ENCODE data around the gene PKN2. TPM values are rescaled to one million over a fixed set of nuclear protein-coding genes. Genes with fewer than 3 reads are reported as not detected.

The PKN2 gene
- total RNA-seq, 1 experiment from 2014 or later: 37.1 TPM

DNA sequence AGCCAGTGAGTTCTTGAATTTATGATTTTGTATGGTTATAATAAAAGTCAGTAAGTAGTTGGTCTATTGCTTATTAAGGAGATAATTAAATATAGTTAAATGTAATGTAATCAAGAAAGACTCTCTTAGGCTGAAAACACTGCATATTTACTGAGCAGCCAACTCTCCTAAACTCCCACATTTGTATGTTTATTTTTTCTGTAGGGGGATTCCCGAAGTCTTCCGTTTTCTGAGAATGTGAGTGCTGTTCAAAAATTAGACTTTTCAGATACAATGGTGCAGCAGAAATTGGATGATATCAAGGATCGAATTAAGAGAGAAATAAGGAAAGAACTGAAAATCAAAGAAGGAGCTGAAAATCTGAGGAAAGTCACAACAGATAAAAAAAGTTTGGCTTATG lies 56.7 kb downstream of the PKN2 start:
- Histone ChIP-seq H3K9me2 (replicated peaks; ENCODE audit: insufficient read depth, low read length) (no peaks in the 10 kb centered on the region), H3K79me2 (ENCODE audit: low read length) (peaks cover 85% of the 10 kb centered on the region), H3K4me1 (ENCODE audit: low read length) (peaks cover 8% of the 10 kb centered on the region; the same call in 1 of the 2 replicates), H2AFZ (ENCODE audit: low read length) (no peak overlapping the region), H3K4me3 (ENCODE audit: low read length) (no peak overlapping the region), H3K27ac (ENCODE audit: low read length) (no peak overlapping the region), H4K20me1 (ENCODE audit: insufficient read depth, low read depth, low read length) (no peaks in the 10 kb centered on the region), H3K9ac (ENCODE audit: low read length) (no peak overlapping the region), H3K9me3 (ENCODE audit: low read length) (peaks cover under 1% of the 10 kb centered on the region; the same call in 1 of the 2 replicates), H3K4me2 (ENCODE audit: low read depth, low read length, poor library complexity, severe bottlenecking) (no peak overlapping the region), H3K36me3 (ENCODE audit: insufficient read depth, low read length) (peaks cover 35% of the 10 kb centered on the region), H3K27me3 (ENCODE audit: low read length) (no peaks in the 10 kb centered on the region)
- DNase-seq: no peak

DNA sequence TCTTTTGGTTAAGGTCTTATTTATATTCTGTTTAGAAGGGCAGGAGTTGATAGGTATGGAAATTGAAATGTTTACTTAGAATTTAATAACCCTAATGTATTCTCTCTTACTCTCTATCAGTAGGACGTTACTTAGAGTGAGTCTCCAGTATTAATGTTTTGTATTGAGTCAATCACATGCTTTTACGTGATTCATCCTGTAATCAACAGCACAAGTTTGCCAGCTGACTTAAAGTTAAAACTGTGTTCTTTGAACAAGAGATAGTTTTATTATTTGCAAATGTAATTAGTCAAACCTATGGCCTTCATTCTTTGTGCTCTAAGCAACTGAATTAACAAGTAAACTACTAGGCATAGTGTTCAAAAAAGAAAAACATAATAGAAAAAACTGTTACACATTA lies 57.3 kb downstream of the PKN2 start:
- Histone ChIP-seq H3K27ac (ENCODE audit: low read length) (no peak overlapping the region), H3K9me2 (replicated peaks; ENCODE audit: insufficient read depth, low read length) (no peaks in the 10 kb centered on the region), H3K4me2 (ENCODE audit: low read depth, low read length, poor library complexity, severe bottlenecking) (no peak overlapping the region), H2AFZ (ENCODE audit: low read length) (no peak overlapping the region), H3K36me3 (ENCODE audit: insufficient read depth, low read length) (peaks cover 33% of the 10 kb centered on the region), H3K27me3 (ENCODE audit: low read length) (no peaks in the 10 kb centered on the region), H3K4me3 (ENCODE audit: low read length) (no peak overlapping the region), H3K4me1 (ENCODE audit: low read length) (peaks cover 8% of the 10 kb centered on the region; the same call in 1 of the 2 replicates), H3K9ac (ENCODE audit: low read length) (no peak overlapping the region), H3K79me2 (ENCODE audit: low read length) (peaks cover 83% of the 10 kb centered on the region), H4K20me1 (ENCODE audit: insufficient read depth, low read depth, low read length) (no peaks in the 10 kb centered on the region), H3K9me3 (ENCODE audit: low read length) (no peaks in the 10 kb centered on the region)
- DNase-seq: no peak

DNA sequence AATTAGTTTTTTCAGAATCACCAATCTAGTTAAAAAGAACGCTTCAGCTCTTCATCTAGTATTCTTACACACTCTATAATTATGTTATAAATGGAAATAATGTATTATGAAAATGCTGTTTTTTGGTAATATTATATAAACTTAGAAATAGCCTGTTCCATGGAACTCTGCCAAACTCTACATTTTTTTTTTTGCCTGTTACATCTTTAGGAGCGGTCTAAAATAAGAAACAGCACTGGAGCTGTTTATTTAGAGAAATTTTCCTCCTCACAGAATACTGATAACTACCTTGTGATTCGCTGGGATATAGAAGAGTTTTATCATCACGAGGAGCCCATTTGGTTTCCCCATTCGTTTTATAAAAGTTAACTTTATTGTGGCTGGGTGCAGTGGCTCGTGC lies 58.5 kb downstream of the PKN2 start:
- Histone ChIP-seq H3K9ac (ENCODE audit: low read length) (no peak overlapping the region), H3K27ac (ENCODE audit: low read length) (no peak overlapping the region), H3K9me3 (ENCODE audit: low read length) (no peaks in the 10 kb centered on the region), H3K9me2 (replicated peaks; ENCODE audit: insufficient read depth, low read length) (no peaks in the 10 kb centered on the region), H3K4me3 (ENCODE audit: low read length) (no peak overlapping the region), H3K79me2 (ENCODE audit: low read length) (peaks cover 79% of the 10 kb centered on the region), H2AFZ (ENCODE audit: low read length) (no peak overlapping the region), H3K4me2 (ENCODE audit: low read depth, low read length, poor library complexity, severe bottlenecking) (no peak overlapping the region), H4K20me1 (ENCODE audit: insufficient read depth, low read depth, low read length) (no peaks in the 10 kb centered on the region), H3K27me3 (ENCODE audit: low read length) (no peaks in the 10 kb centered on the region), H3K36me3 (ENCODE audit: insufficient read depth, low read length) (peaks cover 33% of the 10 kb centered on the region), H3K4me1 (ENCODE audit: low read length) (peaks cover 8% of the 10 kb centered on the region; the same call in 1 of the 2 replicates)
- DNase-seq: no peak

DNA sequence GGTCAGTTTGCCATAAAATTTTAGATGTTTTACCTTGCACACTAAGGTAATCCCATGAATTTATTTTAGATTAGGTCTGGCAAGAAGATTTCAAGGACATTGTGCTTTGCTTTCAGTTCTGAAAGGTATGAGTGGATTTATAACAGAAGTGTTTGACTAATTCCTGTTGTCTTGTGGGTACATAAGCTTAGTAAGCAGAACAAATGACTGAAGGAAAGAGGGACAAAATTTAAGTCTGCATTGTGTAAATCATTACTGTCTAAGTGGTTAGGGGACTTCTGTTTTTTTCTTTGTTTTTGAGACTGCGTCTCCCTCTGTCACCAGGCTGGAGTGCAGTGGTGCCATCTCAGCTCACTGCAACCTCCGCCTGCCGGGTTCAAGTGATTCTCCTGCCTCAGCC lies 60.1 kb downstream of the PKN2 start:
- Histone ChIP-seq H3K79me2 (ENCODE audit: low read length) (peaks cover 75% of the 10 kb centered on the region), H4K20me1 (ENCODE audit: insufficient read depth, low read depth, low read length) (no peaks in the 10 kb centered on the region), H3K27me3 (ENCODE audit: low read length) (no peaks in the 10 kb centered on the region), H3K4me2 (ENCODE audit: low read depth, low read length, poor library complexity, severe bottlenecking) (no peak overlapping the region), H3K36me3 (ENCODE audit: insufficient read depth, low read length) (peaks cover 33% of the 10 kb centered on the region), H3K9ac (ENCODE audit: low read length) (no peak overlapping the region), H3K9me3 (ENCODE audit: low read length) (no peaks in the 10 kb centered on the region), H2AFZ (ENCODE audit: low read length) (no peak overlapping the region), H3K4me1 (ENCODE audit: low read length) (peaks cover 8% of the 10 kb centered on the region; the same call in 1 of the 2 replicates), H3K27ac (ENCODE audit: low read length) (no peak overlapping the region), H3K9me2 (replicated peaks; ENCODE audit: insufficient read depth, low read length) (no peaks in the 10 kb centered on the region), H3K4me3 (ENCODE audit: low read length) (no peak overlapping the region)
- DNase-seq: no peak

DNA sequence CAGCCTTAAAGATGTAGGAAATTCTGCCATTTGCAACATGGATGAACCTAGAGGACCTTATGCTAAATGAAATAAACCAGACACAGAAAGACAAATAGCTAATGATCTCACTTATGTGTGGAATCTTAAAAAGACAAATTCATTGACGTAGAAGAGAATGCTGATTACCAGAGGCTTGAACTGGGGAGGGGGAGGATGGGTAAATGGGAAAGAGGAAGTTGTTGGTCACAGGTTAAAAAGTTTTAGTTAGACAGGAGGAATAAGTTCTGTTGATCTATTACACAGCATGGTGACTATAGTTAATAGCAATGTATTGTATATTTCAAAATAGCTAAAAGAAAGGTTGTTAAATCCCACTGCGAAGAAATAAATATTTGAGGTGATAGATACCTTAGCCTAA lies 62.8 kb downstream of the PKN2 start:
- no peaks in the 10 kb centered on the region for H3K9me2 ChIP-seq (replicated peaks; ENCODE audit: insufficient read depth, low read length)
- peaks cover 74% of the 10 kb centered on the region for H3K79me2 ChIP-seq (ENCODE audit: low read length)
- H3K27ac ChIP-seq (ENCODE audit: low read length): no peak overlapping the region
- no peak overlapping the region for H3K9ac ChIP-seq (ENCODE audit: low read length)
- H4K20me1 ChIP-seq (ENCODE audit: insufficient read depth, low read depth, low read length): no peaks in the 10 kb centered on the region
- H3K36me3 ChIP-seq (ENCODE audit: insufficient read depth, low read length): peaks cover 28% of the 10 kb centered on the region
- no peak overlapping the region for H3K4me2 ChIP-seq (ENCODE audit: low read depth, low read length, poor library complexity, severe bottlenecking)
- no peaks in the 10 kb centered on the region for H3K4me1 ChIP-seq (ENCODE audit: low read length)
- no peaks in the 10 kb centered on the region for H3K27me3 ChIP-seq (ENCODE audit: low read length)
- H2AFZ ChIP-seq (ENCODE audit: low read length): no peak overlapping the region
- no peak overlapping the region for H3K4me3 ChIP-seq (ENCODE audit: low read length)
- no peak for DNase-seq
- no peaks in the 10 kb centered on the region for H3K9me3 ChIP-seq (ENCODE audit: low read length)

DNA sequence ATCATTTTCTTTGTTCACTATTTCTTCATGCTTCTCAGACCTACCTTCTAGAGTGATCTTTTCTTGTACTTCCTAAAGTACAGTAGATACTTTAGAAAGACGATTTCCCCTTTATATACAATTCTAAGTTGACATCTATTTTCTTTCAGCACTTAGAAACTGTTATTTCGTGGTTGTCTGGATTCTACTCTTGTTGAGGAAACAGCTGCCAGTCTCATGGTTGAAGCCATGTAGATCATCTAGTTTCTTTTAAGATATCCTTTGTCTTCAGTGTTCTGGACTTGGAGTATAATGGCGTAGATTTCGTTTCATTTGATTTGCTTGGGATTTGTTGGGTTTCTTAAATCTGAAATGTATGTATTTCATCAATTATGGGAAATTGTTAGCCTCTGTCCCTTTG lies 67.6 kb downstream of the PKN2 start:
- H3K27me3 ChIP-seq (ENCODE audit: low read length): no peaks in the 10 kb centered on the region
- H3K9ac ChIP-seq (ENCODE audit: low read length): no peak overlapping the region

DNA sequence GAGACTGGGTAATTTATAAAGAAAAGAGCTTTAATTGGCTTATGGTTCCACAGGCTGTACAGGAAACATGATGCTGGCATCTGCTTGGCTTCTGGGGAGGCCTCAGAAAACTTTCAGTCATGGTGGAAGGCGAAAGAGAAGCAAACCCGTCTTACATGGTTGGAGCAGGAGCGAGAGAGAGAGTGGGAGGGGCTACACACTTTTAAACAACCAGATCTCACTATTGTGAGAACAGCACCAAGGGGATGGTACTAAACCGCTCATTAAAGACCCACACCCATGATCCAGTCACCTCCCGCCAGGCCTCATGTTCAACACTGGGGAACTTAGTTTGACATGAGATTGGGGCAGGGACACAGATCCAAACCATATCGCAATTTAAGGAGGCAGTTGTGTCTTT lies 69.4 kb downstream of the PKN2 start:
- DNase-seq: no peak
- H2AFZ ChIP-seq (ENCODE audit: low read length): no peak overlapping the region
- H3K36me3 ChIP-seq (ENCODE audit: insufficient read depth, low read length): peaks cover 5% of the 10 kb centered on the region
- no peaks in the 10 kb centered on the region for H3K9me2 ChIP-seq (replicated peaks; ENCODE audit: insufficient read depth, low read length)
- no peaks in the 10 kb centered on the region for H3K9me3 ChIP-seq (ENCODE audit: low read length)
- no peaks in the 10 kb centered on the region for H3K4me1 ChIP-seq (ENCODE audit: low read length)
- H3K27me3 ChIP-seq (ENCODE audit: low read length): no peaks in the 10 kb centered on the region
- H3K4me3 ChIP-seq (ENCODE audit: low read length): no peak overlapping the region
- no peaks in the 10 kb centered on the region for H4K20me1 ChIP-seq (ENCODE audit: insufficient read depth, low read depth, low read length)
- no peak overlapping the region for H3K4me2 ChIP-seq (ENCODE audit: low read depth, low read length, poor library complexity, severe bottlenecking)
- H3K27ac ChIP-seq (ENCODE audit: low read length): no peak overlapping the region
- no peak overlapping the region for H3K9ac ChIP-seq (ENCODE audit: low read length)
- H3K79me2 ChIP-seq (ENCODE audit: low read length): peaks cover 92% of the 10 kb centered on the region

More for the DNA sequence above, 67.6 kb downstream of the PKN2 start:
- no peak for DNase-seq
- no peaks in the 10 kb centered on the region for H3K4me1 ChIP-seq (ENCODE audit: low read length)
- no peak overlapping the region for H2AFZ ChIP-seq (ENCODE audit: low read length)
- no peaks in the 10 kb centered on the region for H3K9me2 ChIP-seq (replicated peaks; ENCODE audit: insufficient read depth, low read length)
- no peak overlapping the region for H3K4me2 ChIP-seq (ENCODE audit: low read depth, low read length, poor library complexity, severe bottlenecking)
- H3K27ac ChIP-seq (ENCODE audit: low read length): no peak overlapping the region
- no peak overlapping the region for H3K4me3 ChIP-seq (ENCODE audit: low read length)
- no peaks in the 10 kb centered on the region for H4K20me1 ChIP-seq (ENCODE audit: insufficient read depth, low read depth, low read length)
- H3K9me3 ChIP-seq (ENCODE audit: low read length): no peaks in the 10 kb centered on the region
- peaks cover 5% of the 10 kb centered on the region for H3K36me3 ChIP-seq (ENCODE audit: insufficient read depth, low read length)
- H3K79me2 ChIP-seq (ENCODE audit: low read length): peaks cover 87% of the 10 kb centered on the region

DNA sequence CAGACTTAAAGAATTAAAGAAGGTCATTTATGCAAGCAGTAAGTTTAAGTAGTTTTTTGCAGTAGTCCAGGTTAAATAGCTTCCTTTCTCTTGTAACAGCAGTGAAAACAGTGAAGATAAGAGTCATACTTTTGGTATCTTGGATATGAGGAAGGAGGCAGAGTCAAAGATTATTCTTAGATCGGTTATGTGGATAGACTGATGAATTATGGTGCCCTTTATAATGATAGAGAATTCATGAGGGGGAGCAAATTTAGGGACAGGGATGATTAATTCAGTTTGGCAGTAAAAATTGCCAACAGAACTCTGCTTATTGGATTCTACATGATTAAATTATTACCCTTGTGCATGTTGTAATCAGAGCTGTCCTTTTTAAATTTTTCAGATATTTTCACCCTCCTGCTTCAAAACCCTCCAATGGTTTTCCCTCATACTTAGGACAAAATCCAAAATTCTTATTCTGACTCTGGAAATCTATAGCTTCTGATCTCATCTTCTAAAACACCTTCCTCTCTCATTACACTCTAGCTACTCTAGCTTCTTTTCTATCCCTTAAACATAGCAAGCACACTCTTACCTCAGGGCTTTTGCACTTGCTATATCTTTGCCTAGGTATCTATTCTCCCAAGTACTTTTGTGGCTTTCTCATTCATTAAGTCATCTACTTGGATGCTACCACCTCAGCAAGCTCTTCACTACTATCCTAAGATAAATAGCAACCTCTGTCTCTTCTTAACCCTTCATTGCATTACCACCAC lies 79.8 kb downstream of the PKN2 start:
- no peaks in the 10 kb centered on the region for H3K9me3 ChIP-seq (ENCODE audit: low read length)
- no peak overlapping the region for H2AFZ ChIP-seq (ENCODE audit: low read length)
- H3K9me2 ChIP-seq (replicated peaks; ENCODE audit: insufficient read depth, low read length): no peaks in the 10 kb centered on the region
- no peaks in the 10 kb centered on the region for H4K20me1 ChIP-seq (ENCODE audit: insufficient read depth, low read depth, low read length)
- no peaks in the 10 kb centered on the region for H3K27me3 ChIP-seq (ENCODE audit: low read length)
- no peaks in the 10 kb centered on the region for H3K4me1 ChIP-seq (ENCODE audit: low read length)
- H3K79me2 ChIP-seq (ENCODE audit: low read length): peaks cover 86% of the 10 kb centered on the region
- H3K4me3 ChIP-seq (ENCODE audit: low read length): no peak overlapping the region
- no peak for DNase-seq
- H3K4me2 ChIP-seq (ENCODE audit: low read depth, low read length, poor library complexity, severe bottlenecking): no peak overlapping the region
- no peak overlapping the region for H3K9ac ChIP-seq (ENCODE audit: low read length)
- H3K36me3 ChIP-seq (ENCODE audit: insufficient read depth, low read length): peaks cover 37% of the 10 kb centered on the region
- no peak overlapping the region for H3K27ac ChIP-seq (ENCODE audit: low read length)

Measured in Karpas-422 (cell line).